ENCODE measurements around the gene DPP4. TPM values are rescaled to one million over a fixed set of nuclear protein-coding genes. Genes with fewer than 3 reads are reported as not detected.

The DPP4 gene
- polyA plus RNA-seq, 1 donor (not counting 4 experiments of a cell fraction or from before 2014, with no cell fraction given): 1.1 TPM

- TF ChIP-seq EZH2 (IDR thresholded peaks at IDR 0.05; ENCODE audit: low read length): no peak
- no peak for TF ChIP-seq CTCF (optimal IDR thresholded peaks at IDR 0.05 in 1 of 3, IDR thresholded peaks at IDR 0.05 in 1 of 3, conservative IDR thresholded peaks at IDR 0.05 in 1 of 3; ENCODE audit: extremely low read depth in 1 of 3, insufficient read depth in 2 of 3, low read length in 3 of 3)
- FAIRE-seq: no peak
- dilution Hi-C loops (cut with MboI; ENCODE audit: extremely low pct_ligation_motif_present, low sequenced_read_pairs): no loop called here
- Histone ChIP-seq H2AFZ (ENCODE audit: control insufficient read depth, low read length) (no peak overlapping the region), H3K4me3 (ENCODE audit: control insufficient read depth in 2 of 3, extremely low read depth in 1 of 3, insufficient read depth in 2 of 3, low read depth in 1 of 3, low read length in 3 of 3) (no peak overlapping the region), H3K9ac (ENCODE audit: control insufficient read depth, extremely low read depth, insufficient read depth, low read length) (no peak overlapping the region), H3K4me2 (ENCODE audit: control insufficient read depth, extremely low read depth, insufficient read depth, low read depth, low read length) (no peak overlapping the region), H3K27me3 (ENCODE audit: control insufficient read depth, extremely low read depth, insufficient read depth, low read length) (no peaks in the 10 kb centered on the region), H3K27ac (ENCODE audit: control insufficient read depth, insufficient read depth, low read length) (no peak overlapping the region), H3K79me2 (ENCODE audit: control insufficient read depth, insufficient read depth, low read length) (no peaks in the 10 kb centered on the region), H3K9me3 (ENCODE audit: control insufficient read depth, low read depth, low read length) (no peaks in the 10 kb centered on the region), H3K36me3 (ENCODE audit: control insufficient read depth in 2 of 2, extremely low read depth in 1 of 2, insufficient read depth in 2 of 2, low read length in 2 of 2) (no peaks in the 10 kb centered on the region), H3K4me1 (ENCODE audit: control insufficient read depth, extremely low read depth, insufficient read depth, low read length) (no peaks in the 10 kb centered on the region), H4K20me1 (ENCODE audit: control insufficient read depth, extremely low read depth, insufficient read depth, low read length) (no peaks in the 10 kb centered on the region), H3K9me1 (ENCODE audit: control insufficient read depth, extremely low read depth, insufficient read depth, low read length) (no peaks in the 10 kb centered on the region)
- no peak for DNase-seq (ENCODE audit: low read depth, low spot score)
Observed at GRCh38 chr2:161972866-161973265, 101.1 kb downstream of the DPP4 start.

- dilution Hi-C loops (cut with MboI; ENCODE audit: extremely low pct_ligation_motif_present, low sequenced_read_pairs): no loop called here
- Histone ChIP-seq H3K4me2 (ENCODE audit: control insufficient read depth, extremely low read depth, insufficient read depth, low read depth, low read length) (no peak overlapping the region), H3K9me1 (ENCODE audit: control insufficient read depth, extremely low read depth, insufficient read depth, low read length) (no peaks in the 10 kb centered on the region), H3K4me3 (ENCODE audit: control insufficient read depth in 2 of 3, extremely low read depth in 1 of 3, insufficient read depth in 2 of 3, low read depth in 1 of 3, low read length in 3 of 3) (no peak overlapping the region), H3K27me3 (ENCODE audit: control insufficient read depth, extremely low read depth, insufficient read depth, low read length) (no peaks in the 10 kb centered on the region), H2AFZ (ENCODE audit: control insufficient read depth, low read length) (no peak overlapping the region), H3K79me2 (ENCODE audit: control insufficient read depth, insufficient read depth, low read length) (no peaks in the 10 kb centered on the region), H3K9me3 (ENCODE audit: control insufficient read depth, low read depth, low read length) (no peaks in the 10 kb centered on the region), H4K20me1 (ENCODE audit: control insufficient read depth, extremely low read depth, insufficient read depth, low read length) (no peaks in the 10 kb centered on the region), H3K4me1 (ENCODE audit: control insufficient read depth, extremely low read depth, insufficient read depth, low read length) (no peaks in the 10 kb centered on the region), H3K27ac (ENCODE audit: control insufficient read depth, insufficient read depth, low read length) (no peak overlapping the region), H3K9ac (ENCODE audit: control insufficient read depth, extremely low read depth, insufficient read depth, low read length) (no peak overlapping the region), H3K36me3 (ENCODE audit: control insufficient read depth in 2 of 2, extremely low read depth in 1 of 2, insufficient read depth in 2 of 2, low read length in 2 of 2) (no peaks in the 10 kb centered on the region)
- DNase-seq (ENCODE audit: low read depth, low spot score) (no peak), FAIRE-seq (no peak)
- TF ChIP-seq CTCF (optimal IDR thresholded peaks at IDR 0.05 in 1 of 3, IDR thresholded peaks at IDR 0.05 in 1 of 3, conservative IDR thresholded peaks at IDR 0.05 in 1 of 3; ENCODE audit: extremely low read depth in 1 of 3, insufficient read depth in 2 of 3, low read length in 3 of 3) (no peak), EZH2 (IDR thresholded peaks at IDR 0.05; ENCODE audit: low read length) (no peak)
Observed at GRCh38 chr2:161972232-161972631, 101.8 kb downstream of the DPP4 start.

Data from keratinocyte (primary cell).